Peyer's patch (tissue), 4 donors: ENCODE measurements around the gene TACSTD2.

Source experiments
- CTCF ChIP-seq, 6 experiments: fragments of 450-650 bp in 4 of 6; fragments of 200-600 bp in 2 of 6; sonication (generic) in 1 of 6; IDR thresholded peaks; one replicate each; pipeline ENCODE4 v1.5.1; 2017 to 2019; ENCODE audit warnings: antibody characterized with exemption in 6 of 6, mild to moderate bottlenecking in 3 of 6, moderate library complexity in 1 of 6
- POLR2A ChIP-seq, 2 donors: fragments of 450-650 bp; IDR thresholded peaks; one replicate each; pipeline ENCODE4 v1.5.1; 2017; ENCODE audit warnings: antibody characterized with exemption in 2 of 2, mild to moderate bottlenecking in 2 of 2, moderate library complexity in 2 of 2

GRCh38 chr1:58573138-58573537, 3.9 kb downstream of the TACSTD2 start:
- no peak for TF ChIP-seq POLR2A (IDR thresholded peaks at IDR 0.05)
- no peak for TF ChIP-seq CTCF (IDR thresholded peaks at IDR 0.05)
